IMR-90 (cell line): ENCODE data around the gene UBE2E2. TPM values are rescaled to one million over a fixed set of nuclear protein-coding genes. Genes with fewer than 3 reads are reported as not detected.
A peak's percentile ranks its signal among the peaks of the same experiment; 100 is the strongest.

Source experiments
- ATAC-seq: fragments of 200-7000 bp; cut with Tn5 transposase; 2 replicates; pipeline ENCODE4 v1.9.1; 2020; ENCODE audit warnings: low read depth, mild to moderate bottlenecking, moderate library complexity
- BruUV-seq: library from RNA; stranded (reverse); fragments of 400-500 nt; replicated peaks from 2 replicates; lab custom pipeline; 2021; lab: Mats Ljungman, UMichigan
- CTCF ChIA-PET: fragments of 300-600 bp; formaldehyde crosslinking; extraction: SDS; loops from one replicate; lab custom pipeline; 2021; ENCODE audit warnings: antibody characterized with exemption; lab: Yijun Ruan, JAX
- POLR2A ChIA-PET: fragments of 300-600 bp; sonication (Branson Sonifier 250); formaldehyde crosslinking; loops from one replicate; lab custom pipeline; 2022; ENCODE audit warnings: antibody characterized with exemption; ENCODE audit not compliant: unreplicated experiment; lab: Charles Lee
- DNase-seq: peaks from one replicate; pipeline ENCODE4 v3.0.0; 2013
- H2AFZ ChIP-seq: replicated peaks from 2 replicates; pipeline ENCODE3; 2013; ENCODE audit warnings: low read length, mild to moderate bottlenecking; ENCODE audit not compliant: poor library complexity
- H2AK5ac ChIP-seq: 2 replicates; pipeline ENCODE4 v1.6.1; 2013; ENCODE audit warnings: low read depth, low read length, inconsistent platforms
- H2AK9ac ChIP-seq: replicated peaks from 2 replicates; pipeline ENCODE3; 2013; ENCODE audit warnings: mild to moderate bottlenecking, low read depth, low read length, moderate library complexity; ENCODE audit not compliant: poor library complexity
- H2BK120ac ChIP-seq: 2 replicates; pipeline ENCODE4 v1.6.1; 2013; ENCODE audit warnings: low read depth, low read length, inconsistent platforms
- H2BK15ac ChIP-seq: 3 replicates; pipeline ENCODE4 v1.6.1; 2013; ENCODE audit warnings: low read depth, low read length, inconsistent platforms
- H2BK20ac ChIP-seq: 2 replicates; pipeline ENCODE4 v1.6.1; 2013; ENCODE audit warnings: low read depth, mild to moderate bottlenecking, inconsistent platforms, low read length, moderate library complexity
- H2BK5ac ChIP-seq: 2 replicates; pipeline ENCODE4 v1.6.1; 2013; ENCODE audit warnings: mild to moderate bottlenecking, low read depth, low read length, inconsistent platforms; ENCODE audit not compliant: poor library complexity, severe bottlenecking
- H3K14ac ChIP-seq: replicated peaks from 2 replicates; pipeline ENCODE4 v1.6.1; 2013; ENCODE audit warnings: low read depth, low read length, inconsistent platforms
- H3K18ac ChIP-seq: 2 replicates; pipeline ENCODE4 v1.6.1; 2013; ENCODE audit warnings: low read depth, low read length, control low read depth
- H3K23ac ChIP-seq: 2 replicates; pipeline ENCODE4 v1.6.1; 2013; ENCODE audit warnings: low read depth, low read length, inconsistent platforms
- H3K27ac ChIP-seq: 2 replicates; pipeline ENCODE4 v1.5.1; 2013; ENCODE audit warnings: mild to moderate bottlenecking, control low read depth, low read length; ENCODE audit not compliant: insufficient read depth
- H3K27me3 ChIP-seq: 2 replicates; pipeline ENCODE4 v1.6.1; 2013; ENCODE audit warnings: low read length; ENCODE audit not compliant: control insufficient read depth, insufficient read depth
- H3K36me3 ChIP-seq: 2 replicates; pipeline ENCODE4 v1.6.1; 2013; ENCODE audit warnings: low read length, mixed read lengths; ENCODE audit not compliant: control insufficient read depth, insufficient read depth
- H3K4ac ChIP-seq: 2 replicates; pipeline ENCODE4 v1.6.1; 2013; ENCODE audit warnings: low read depth, low read length, inconsistent platforms
- H3K4me1 ChIP-seq: 2 replicates; pipeline ENCODE4 v1.6.1; 2013; ENCODE audit warnings: low read length, mixed read lengths; ENCODE audit not compliant: control insufficient read depth, insufficient read depth
- H3K4me2 ChIP-seq: 2 replicates; pipeline ENCODE4 v1.6.1; 2013; ENCODE audit warnings: low read depth, mild to moderate bottlenecking, control low read depth, low read length, moderate library complexity
- H3K4me3 ChIP-seq: 2 replicates; pipeline ENCODE4 v1.5.1; 2013; ENCODE audit warnings: low read depth, mild to moderate bottlenecking, control low read depth, low read length, moderate library complexity; ENCODE audit not compliant: insufficient read depth
- H3K56ac ChIP-seq: 2 replicates; pipeline ENCODE4 v1.6.1; 2013; ENCODE audit warnings: low read length, inconsistent platforms; ENCODE audit not compliant: insufficient read depth; ENCODE audit errors: extremely low read depth
- H3K79me1 ChIP-seq, 2 experiments: 2 replicates each; pipeline ENCODE4 v1.6.1; 2013; ENCODE audit warnings: low read length in 2 of 2, inconsistent platforms in 1 of 2, low read depth in 1 of 2
- H3K9ac ChIP-seq: 2 replicates; pipeline ENCODE4 v1.6.1; 2013; ENCODE audit warnings: low read depth, low read length, control low read depth
- H3K9me1 ChIP-seq: 2 replicates; pipeline ENCODE4 v1.6.1; 2013; ENCODE audit warnings: low read length, inconsistent platforms; ENCODE audit not compliant: insufficient read depth
- H3K9me3 ChIP-seq: 2 replicates; pipeline ENCODE4 v1.6.1; 2013; ENCODE audit warnings: low read length; ENCODE audit not compliant: control insufficient read depth, insufficient read depth
- H4K20me1 ChIP-seq: 2 replicates; pipeline ENCODE4 v1.6.1; 2013; ENCODE audit warnings: low read length, inconsistent platforms; ENCODE audit not compliant: insufficient read depth
- H4K5ac ChIP-seq: 2 replicates; pipeline ENCODE4 v1.6.1; 2013; ENCODE audit warnings: mild to moderate bottlenecking, low read depth, low read length, control low read depth
- H4K8ac ChIP-seq, 2 experiments: 2 replicates each; pipeline ENCODE4 v1.6.1; 2013; ENCODE audit warnings: low read depth in 2 of 2, low read length in 2 of 2, control low read depth in 1 of 2, inconsistent platforms in 1 of 2
- H4K91ac ChIP-seq: 2 replicates; pipeline ENCODE4 v1.6.1; 2013; ENCODE audit warnings: low read depth, low read length, inconsistent platforms; ENCODE audit not compliant: insufficient read depth
- CHD1 ChIP-seq: IDR thresholded peaks from 2 replicates; pipeline ENCODE4 v1.6.1; 2012; ENCODE audit warnings: low read depth, low read length, improper control_type of control experiment
- FOS ChIP-seq: fragments of 150-350 bp; IDR thresholded peaks from 2 replicates; pipeline ENCODE4 v1.6.1; 2016; ENCODE audit warnings: low read depth, low read length
- MAFK ChIP-seq: IDR thresholded peaks from 2 replicates; pipeline ENCODE4 v1.6.1; 2012; ENCODE audit warnings: low read depth, low read length, improper control_type of control experiment
- MAZ ChIP-seq: IDR thresholded peaks from 2 replicates; pipeline ENCODE4 v1.6.1; 2012; ENCODE audit warnings: low read depth, mild to moderate bottlenecking, low read length, improper control_type of control experiment, moderate library complexity, borderline replicate concordance
- MXI1 ChIP-seq: IDR thresholded peaks from 2 replicates; pipeline ENCODE4 v1.6.1; 2012; ENCODE audit warnings: low read depth, mild to moderate bottlenecking, low read length, moderate library complexity, borderline replicate concordance
- NFE2L2 ChIP-seq: fragments of 150-350 bp; IDR thresholded peaks from 2 replicates; pipeline ENCODE4 v1.6.1; 2016; ENCODE audit warnings: low read depth, mild to moderate bottlenecking, low read length
- RAD21 ChIP-seq: IDR thresholded peaks from 2 replicates; pipeline ENCODE4 v1.6.1; 2012; ENCODE audit warnings: low read length, improper control_type of control experiment
- RCOR1 ChIP-seq: IDR thresholded peaks from 2 replicates; pipeline ENCODE4 v1.6.1; 2012; ENCODE audit warnings: mild to moderate bottlenecking, low read length, improper control_type of control experiment; ENCODE audit not compliant: insufficient replicate concordance
- RFX5 ChIP-seq: IDR thresholded peaks from 2 replicates; pipeline ENCODE4 v1.8.0; 2012; ENCODE audit warnings: low read depth, mild to moderate bottlenecking, low read length, moderate library complexity
- WGBS, 2 experiments: methylation state at CpG; one replicate each; pipeline versions ENCODE4 v1.1.5 to v1.1.7; 2013; ENCODE audit warnings: missing lambda C conversion rate in 2 of 2; ENCODE audit not compliant: insufficient read length in 1 of 2; ENCODE audit errors: extremely low coverage in 2 of 2; 5-methylcytosine and 5-hydroxymethylcytosine counted together
- dilution Hi-C: fragments of 300-500 bp; cut with HindIII; formaldehyde crosslinking; loops from one replicate; pipeline ENCODE4 v1.14.3; 2018; ENCODE audit warnings: low sequenced_read_pairs; ENCODE audit not compliant: unreplicated experiment
- in situ Hi-C: fragments of 300-500 bp; cut with MboI; formaldehyde crosslinking; loops from 3 replicates; pipeline ENCODE4 v1.14.3; 2019; ENCODE audit warnings: low sequenced_read_pairs, inconsistent platforms, mixed read lengths
- intact Hi-C: fragments of 100-400 bp; cut with micrococcal nuclease; formaldehyde crosslinking; loops from 2 replicates; pipeline ENCODE4 v1.10.0; 2022
- polyA plus RNA-seq, 3 experiments: library from polyadenylated mRNA; depleted of rRNA; stranded (reverse); fragments of >200 nt; gene quantifications; 2 replicates each; pipeline ENCODE4 v1.2.3, GENCODE V29; 2012; ENCODE audit warnings: low replicate concordance in 1 of 3
- total RNA-seq: library from RNA; depleted of rRNA; stranded (reverse); fragments of >200 nt; gene quantifications from 2 replicates; pipeline ENCODE4 v1.2.3, GENCODE V29; 2012
- TF ChIP-seq, protein P1 (sequence below): conservative IDR thresholded peaks from 2 replicates; pipeline ENCODE4 v1.5.1; 2012; ENCODE audit warnings: mild to moderate bottlenecking, low read depth, low read length, improper control_type of control experiment
- TF ChIP-seq, protein P2 (sequence below): fragments of 150-350 bp; IDR thresholded peaks from 2 replicates; pipeline ENCODE4 v1.6.1; 2017; ENCODE audit warnings: mild to moderate bottlenecking, antibody characterized with exemption, low read length, low read depth

UBE2E2 gene
- total and polyA plus RNA-seq, 2 of the 4 experiments (the other 2 are of a cell fraction): 18.6 to 32.7 TPM

DNA sequence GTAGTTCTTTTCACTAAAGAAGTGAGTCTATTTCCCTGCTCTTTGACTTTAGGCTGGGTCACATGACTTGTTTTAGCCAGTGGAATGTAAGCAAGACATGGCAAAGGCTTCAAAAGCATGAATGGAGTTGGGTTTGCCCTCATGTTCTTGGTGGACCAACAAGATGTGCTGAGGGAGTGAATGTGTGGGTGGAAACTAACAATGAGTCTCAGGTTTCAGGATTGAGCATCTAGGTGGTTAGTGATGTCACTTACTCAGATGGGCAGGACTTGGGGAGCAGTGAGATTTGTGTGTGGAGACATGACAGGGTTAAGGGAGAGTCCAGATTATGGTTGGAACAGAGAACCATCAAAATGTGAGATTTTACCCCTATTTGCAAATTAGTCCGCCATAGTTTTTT, 421.2 kb downstream of the UBE2E2 start:
- no peak overlapping the region for H3K27ac ChIP-seq
- H3K4ac ChIP-seq: no peak overlapping the region
- DNase-seq: peak; percentile 18
- H3K79me1 ChIP-seq: no peaks in the 10 kb centered on the region
- H3K27me3 ChIP-seq: no peaks in the 10 kb centered on the region
- H3K56ac ChIP-seq: no peak overlapping the region
- no peak overlapping the region for H3K9ac ChIP-seq
- no peak for ATAC-seq
- in situ Hi-C loops: no loop called here
- no peak overlapping the region for H3K4me2 ChIP-seq
- ChIA-PET CTCF (no interaction called here), POLR2A (no interaction called here)
- H3K9me3 ChIP-seq: peaks cover 12% of the 10 kb centered on the region
- H3K4me1 ChIP-seq: peaks cover 3% of the 10 kb centered on the region
- H2BK15ac ChIP-seq: no peak overlapping the region
- WGBS, 2 experiments: no CpG with 5 or more reads among the region's 1 CpG
- H2AK5ac ChIP-seq: no peak overlapping the region
- H2BK120ac ChIP-seq: no peak overlapping the region
- peak overlapping the region; percentile 36 for H2AFZ ChIP-seq
- no peak for TF ChIP-seq MXI1
- no peak for TF ChIP-seq MAFK
- no peak for TF ChIP-seq CHD1
- no peak for TF ChIP-seq RCOR1
- TF ChIP-seq, protein P1, sequence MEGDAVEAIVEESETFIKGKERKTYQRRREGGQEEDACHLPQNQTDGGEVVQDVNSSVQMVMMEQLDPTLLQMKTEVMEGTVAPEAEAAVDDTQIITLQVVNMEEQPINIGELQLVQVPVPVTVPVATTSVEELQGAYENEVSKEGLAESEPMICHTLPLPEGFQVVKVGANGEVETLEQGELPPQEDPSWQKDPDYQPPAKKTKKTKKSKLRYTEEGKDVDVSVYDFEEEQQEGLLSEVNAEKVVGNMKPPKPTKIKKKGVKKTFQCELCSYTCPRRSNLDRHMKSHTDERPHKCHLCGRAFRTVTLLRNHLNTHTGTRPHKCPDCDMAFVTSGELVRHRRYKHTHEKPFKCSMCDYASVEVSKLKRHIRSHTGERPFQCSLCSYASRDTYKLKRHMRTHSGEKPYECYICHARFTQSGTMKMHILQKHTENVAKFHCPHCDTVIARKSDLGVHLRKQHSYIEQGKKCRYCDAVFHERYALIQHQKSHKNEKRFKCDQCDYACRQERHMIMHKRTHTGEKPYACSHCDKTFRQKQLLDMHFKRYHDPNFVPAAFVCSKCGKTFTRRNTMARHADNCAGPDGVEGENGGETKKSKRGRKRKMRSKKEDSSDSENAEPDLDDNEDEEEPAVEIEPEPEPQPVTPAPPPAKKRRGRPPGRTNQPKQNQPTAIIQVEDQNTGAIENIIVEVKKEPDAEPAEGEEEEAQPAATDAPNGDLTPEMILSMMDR: no peak
- no peak for TF ChIP-seq MAZ
- TF ChIP-seq, protein P2, sequence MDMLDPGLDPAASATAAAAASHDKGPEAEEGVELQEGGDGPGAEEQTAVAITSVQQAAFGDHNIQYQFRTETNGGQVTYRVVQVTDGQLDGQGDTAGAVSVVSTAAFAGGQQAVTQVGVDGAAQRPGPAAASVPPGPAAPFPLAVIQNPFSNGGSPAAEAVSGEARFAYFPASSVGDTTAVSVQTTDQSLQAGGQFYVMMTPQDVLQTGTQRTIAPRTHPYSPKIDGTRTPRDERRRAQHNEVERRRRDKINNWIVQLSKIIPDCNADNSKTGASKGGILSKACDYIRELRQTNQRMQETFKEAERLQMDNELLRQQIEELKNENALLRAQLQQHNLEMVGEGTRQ: no peak
- no peak for TF ChIP-seq RAD21
- no peak for TF ChIP-seq FOS
- TF ChIP-seq RFX5: no peak
- no peak for TF ChIP-seq NFE2L2
- H3K18ac ChIP-seq: no peak overlapping the region
- no peak overlapping the region for H3K23ac ChIP-seq
- H3K14ac ChIP-seq: no peak overlapping the region
- dilution Hi-C loops: no loop called here
- BruUV-seq: no TSS peak
- no peak overlapping the region for H4K91ac ChIP-seq
- H3K9me1 ChIP-seq: no peaks in the 10 kb centered on the region
- H3K4me3 ChIP-seq: no peak overlapping the region
- H4K20me1 ChIP-seq: no peaks in the 10 kb centered on the region
- intact Hi-C loops: no loop called here
- no peaks in the 10 kb centered on the region for H3K36me3 ChIP-seq
- no peak overlapping the region for H4K5ac ChIP-seq
- no peak overlapping the region for H4K8ac ChIP-seq
- H2BK20ac ChIP-seq: no peak overlapping the region
- H2AK9ac ChIP-seq: no peak overlapping the region
- no peak overlapping the region for H2BK5ac ChIP-seq
